Measurements from ENCODE around the gene FAM111A.
"Not testable (repeated sequence)": the region's sequence is repeated elsewhere in the genome, so short reads cannot be mapped to it uniquely, and the experiment has no call there.

FAM111A gene

GRCh38 chr11:59142530-59143507 is at the start of gene FAM111A:
FAM111A (plus strand) TSS chr11:59142856; CDS start chr11:59148873, 6,017 bp downstream.
- peak; percentile 84 for DNase-seq

- not testable (repeated sequence) for DNase-seq
These were observed 49.1 kb upstream of the FAM111A start for GRCh38 chr11:59093576-59093975.

DNA sequence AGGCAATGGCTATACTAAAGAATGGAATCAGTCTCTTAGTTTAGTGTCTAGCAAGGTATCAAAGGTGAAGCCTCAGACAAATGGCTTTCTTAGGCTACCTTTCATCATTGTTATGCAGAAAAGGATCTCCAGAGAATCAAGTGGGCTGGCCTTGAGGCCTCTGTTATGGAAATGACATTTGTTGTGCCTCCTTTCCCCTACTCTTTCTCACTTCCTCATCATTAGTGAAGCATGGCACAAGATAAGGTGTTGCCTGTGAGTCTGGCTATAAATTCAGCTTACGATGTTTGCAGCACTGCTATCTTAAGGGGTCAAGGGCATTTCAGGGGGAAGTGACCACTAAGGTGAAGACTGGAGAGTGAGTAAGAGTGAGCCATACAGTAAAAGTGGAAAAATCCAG is 47.4 kb upstream of the FAM111A start:
- DNase-seq: not testable (repeated sequence)

GRCh38 chr11:59095972-59096575 is 46.6 kb upstream of the FAM111A start:
- DNase-seq: not testable (repeated sequence)

GRCh38 chr11:59097113-59097708 is 45.4 kb upstream of the FAM111A start:
- DNase-seq: peak; percentile 59

DNA sequence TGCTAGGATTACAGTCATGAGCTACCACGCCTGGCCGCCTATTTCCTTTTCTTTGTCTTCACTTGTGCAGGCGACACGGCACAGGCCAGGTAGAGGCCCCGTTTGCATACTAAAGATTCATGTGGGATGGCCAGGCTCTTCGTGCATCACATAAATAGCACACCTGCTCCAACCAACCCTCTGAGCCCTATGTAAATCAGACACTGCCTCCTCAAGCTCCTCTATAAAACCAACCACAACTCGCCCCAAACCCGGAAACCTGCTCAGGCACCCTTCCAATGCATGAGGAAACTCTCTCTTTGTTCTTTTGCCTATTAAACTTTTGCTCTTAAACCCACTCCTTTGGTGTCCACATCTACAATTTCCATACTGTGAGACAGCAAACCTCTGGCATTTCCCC is 44.7 kb upstream of the FAM111A start:
- DNase-seq: not testable (repeated sequence)

DNA sequence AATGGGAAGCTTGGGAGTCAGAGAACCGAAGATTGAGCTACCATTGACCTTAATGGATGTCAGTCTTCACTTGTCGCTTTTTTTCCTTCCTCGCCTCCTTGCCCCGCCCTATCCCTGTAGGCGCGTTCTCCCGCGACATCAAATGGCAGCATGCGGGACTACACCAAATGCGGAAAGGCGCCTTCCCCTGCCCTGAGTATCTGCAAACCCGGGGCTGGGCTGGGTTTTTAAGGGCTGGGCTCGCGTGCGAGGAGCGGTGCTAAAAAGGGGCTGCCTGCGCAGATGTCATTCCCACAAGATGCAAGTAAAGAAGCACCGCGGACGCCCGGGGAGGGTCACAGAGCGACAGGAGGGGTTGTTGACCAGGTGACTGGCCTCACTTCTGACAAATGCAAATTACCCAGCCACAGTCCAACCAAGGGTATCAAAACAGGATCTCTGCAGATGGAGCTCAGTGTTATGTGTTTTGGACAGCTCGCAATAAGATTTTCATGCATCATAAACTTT is 40.3 kb upstream of the FAM111A start:
- DNase-seq: peak; percentile 73

DNA sequence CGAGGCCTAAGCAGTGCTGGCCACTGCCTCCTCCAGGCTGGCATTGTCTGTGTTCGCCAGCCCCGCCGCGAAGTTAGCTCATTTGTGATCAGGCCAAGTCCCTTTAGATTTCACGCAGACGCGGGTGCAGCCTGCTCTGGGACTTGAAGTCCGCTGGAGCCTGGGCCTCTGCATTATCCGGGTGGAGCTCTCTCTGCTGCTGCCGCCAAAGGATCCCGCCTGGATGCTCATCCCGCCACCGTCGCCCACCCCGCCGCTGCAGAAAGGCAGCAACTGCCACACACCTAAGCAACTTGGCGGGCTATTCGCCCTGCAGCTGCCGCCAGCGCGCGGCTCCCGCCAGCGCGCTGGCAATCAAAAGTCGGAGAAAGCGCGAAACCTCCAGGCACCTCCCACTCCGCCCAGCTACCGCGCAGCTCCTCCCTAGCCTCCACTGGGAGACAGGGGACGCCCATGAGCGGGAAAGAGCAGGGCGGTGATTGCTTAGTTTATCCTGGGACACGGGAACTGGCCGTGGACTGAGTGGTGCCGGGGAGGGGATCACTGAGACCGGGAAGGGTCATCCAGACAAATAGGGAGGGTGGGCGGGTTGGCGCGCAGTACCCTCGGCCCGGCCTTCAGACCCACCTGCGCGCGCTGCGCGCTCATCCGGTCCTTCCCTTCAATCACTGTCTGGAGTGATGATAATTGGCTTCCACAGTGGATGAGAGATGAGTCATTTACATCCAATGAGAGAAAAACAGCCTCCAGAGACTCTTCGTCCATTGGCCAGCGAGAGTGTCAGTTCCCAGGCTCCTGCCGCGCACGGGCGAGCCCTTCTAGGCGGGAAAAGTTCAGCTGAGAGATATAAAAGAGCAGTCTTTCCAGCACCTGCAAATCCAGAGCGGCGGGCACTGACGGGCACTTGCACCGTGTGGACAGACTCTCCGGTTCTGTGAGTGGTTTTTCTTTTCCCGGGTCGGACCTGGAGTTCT is 36.0 kb upstream of the FAM111A start, which contains the start of gene FAM111B:
FAM111B (plus strand) TSS at position 875 of the 974 bp plus-strand sequence. CDS start 2,389 bp downstream, outside the sequence.
- DNase-seq: peak; percentile 76

GRCh38 chr11:59107721-59108120 is 34.9 kb upstream of the FAM111A start:
- peak; percentile 20 for DNase-seq

- DNase-seq: no peak
These were observed 30.2 kb upstream of the FAM111A start for GRCh38 chr11:59112494-59112893.

GRCh38 chr11:59114344-59114743 is 28.3 kb upstream of the FAM111A start:
- no peak for DNase-seq

DNA sequence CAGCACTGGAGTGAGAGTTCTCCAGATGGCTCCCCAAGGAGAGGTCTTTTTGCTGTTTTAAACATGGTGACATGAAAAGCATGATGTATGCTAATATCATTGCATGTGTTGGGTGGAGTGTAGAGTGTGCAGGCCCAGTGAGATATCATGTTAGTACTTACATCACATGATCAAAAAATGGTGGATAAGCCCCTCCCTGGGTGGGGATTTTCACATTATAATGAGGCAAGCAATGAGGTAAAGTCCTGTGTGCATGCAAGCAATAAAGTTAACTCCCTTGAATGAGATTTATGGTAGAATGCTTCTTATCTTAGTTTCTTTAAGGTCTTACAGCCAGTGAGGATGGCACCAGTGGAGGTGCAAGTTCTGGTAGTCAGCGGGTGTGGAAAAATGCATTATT is 27.1 kb upstream of the FAM111A start:
- DNase-seq: no peak

DNA sequence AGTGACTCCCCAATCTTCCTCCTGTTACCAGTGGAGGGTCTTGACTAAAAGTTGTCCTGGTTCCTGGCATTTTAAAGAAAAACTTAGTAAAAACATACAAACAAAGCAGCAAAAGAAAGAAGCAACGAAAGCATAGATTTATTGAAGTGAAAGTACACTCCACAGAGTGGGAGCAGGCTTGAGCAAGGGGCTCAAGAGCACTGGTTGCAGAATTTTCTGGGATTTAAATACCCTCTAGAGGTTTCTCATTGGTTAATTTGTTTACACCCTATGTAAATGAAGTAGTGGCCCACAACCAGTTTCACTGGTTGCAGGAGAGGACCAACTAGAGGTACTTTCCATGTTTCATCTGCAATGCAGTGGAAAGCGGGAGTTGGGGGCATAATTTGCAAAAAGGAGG is 24.9 kb upstream of the FAM111A start:
- no peak for DNase-seq

- no peak for DNase-seq
These were observed 22.8 kb upstream of the FAM111A start for GRCh38 chr11:59119826-59120225.

DNA sequence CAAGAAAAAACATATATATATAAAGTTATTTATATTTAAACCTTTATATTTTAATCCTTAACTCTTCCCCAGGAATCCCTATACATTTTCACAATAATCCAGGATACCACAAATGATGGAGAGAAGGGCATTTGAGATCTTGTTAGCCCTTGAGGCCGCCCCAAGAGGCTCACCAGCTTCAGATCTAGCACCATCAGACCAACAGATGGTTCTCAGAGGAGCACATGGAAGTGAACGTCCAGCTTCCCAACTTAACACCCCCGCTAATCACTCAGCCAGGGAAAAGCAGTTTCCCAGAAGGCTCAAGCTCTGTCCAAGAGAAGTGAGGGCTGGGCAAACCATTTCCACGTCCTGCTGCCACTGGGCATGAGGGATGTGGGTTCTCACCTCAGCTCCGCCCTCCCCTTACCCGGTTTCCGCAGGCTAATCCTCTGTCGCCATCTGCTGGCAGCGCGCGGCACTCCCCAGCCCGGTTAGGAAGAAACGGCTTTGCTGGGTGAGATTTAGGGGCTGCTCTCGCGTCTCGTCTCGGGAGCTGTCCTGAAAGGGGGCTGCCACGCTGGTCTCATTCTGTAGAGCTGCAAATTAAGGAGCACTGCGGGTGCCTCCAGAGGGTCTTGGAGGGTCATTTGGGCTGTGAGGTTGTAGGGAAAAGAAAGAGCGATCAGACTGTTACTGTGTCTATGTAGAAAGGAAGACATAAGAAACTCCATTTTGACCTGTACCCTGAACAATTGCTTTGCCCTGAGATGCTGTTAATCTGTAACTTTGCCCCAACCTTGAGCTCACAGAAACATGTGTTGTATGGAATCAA is 6.8 kb upstream of the FAM111A start:
- peak; percentile 84 for DNase-seq

GRCh38 chr11:59136551-59136950 is 6.1 kb upstream of the FAM111A start:
- DNase-seq: not testable (repeated sequence)

DNA sequence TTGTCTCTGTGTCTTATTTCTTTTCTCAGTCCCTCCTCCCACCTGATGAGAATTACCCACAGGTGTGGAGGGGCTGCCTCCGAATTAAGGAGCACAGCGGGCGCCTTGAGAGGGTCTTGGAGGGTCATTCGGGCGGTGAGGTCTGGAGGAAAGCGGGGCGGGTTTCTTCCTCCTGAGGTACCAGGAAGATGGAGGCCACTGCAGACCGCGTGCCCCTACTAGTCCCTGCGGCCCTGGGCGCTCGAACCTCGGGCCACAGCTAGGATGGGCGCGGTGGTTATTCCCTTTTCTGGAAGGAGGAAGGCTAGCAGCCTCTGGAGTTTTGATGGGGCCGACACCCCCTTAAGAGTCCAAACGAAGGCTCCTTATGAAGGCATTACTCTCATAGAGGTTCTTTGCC is 5.5 kb upstream of the FAM111A start:
- DNase-seq: no peak

- no peak for DNase-seq
These were observed 4.0 kb upstream of the FAM111A start for GRCh38 chr11:59138643-59139042.

DNA sequence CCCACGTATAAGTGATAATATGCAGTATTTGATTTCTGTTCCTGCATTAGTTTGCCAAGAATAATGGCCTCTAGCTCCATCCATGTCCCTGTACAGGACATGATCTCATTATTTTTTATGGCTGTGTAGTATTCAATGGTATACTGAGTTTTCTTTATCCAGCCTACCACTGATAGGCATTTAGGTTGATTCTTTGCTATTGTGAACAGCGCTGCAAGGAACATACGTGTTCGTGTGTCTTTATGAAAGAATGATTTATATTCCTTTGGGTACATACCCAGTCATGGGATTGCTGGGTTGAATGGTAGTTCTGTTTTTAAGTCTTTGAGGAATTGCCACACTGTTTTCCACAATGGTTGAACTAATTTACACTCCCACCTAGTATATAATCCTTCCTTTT is 1.5 kb upstream of the FAM111A start:
- no peak for DNase-seq

- DNase-seq: no peak
These were observed 789 bp upstream of the FAM111A start for GRCh38 chr11:59141673-59142460.

Data from stimulated activated CD4-positive, alpha-beta T cell treated with anti-CD3 and anti-CD28 coated beads, Interleukin-1b, Interleukin-23, amount 100 ng/mL, for 48 hours (primary cell).